Chondrocyte (in vitro differentiated cells): ENCODE results near the gene SDHB. TPM values are rescaled to one million over a fixed set of nuclear protein-coding genes. Genes with fewer than 3 reads are reported as not detected.

Source experiments
- DNase-seq: peaks from one replicate; pipeline ENCODE4 v3.0.0; 2021; ENCODE audit warnings: mixed read lengths, low spot score
- H3K27ac Mint-ChIP-seq: one replicate; pipeline ENCODE4 v1.8.0; 2021; ENCODE audit warnings: mild to moderate bottlenecking, moderate library complexity, mixed read lengths; ENCODE audit not compliant: unreplicated experiment
- H3K27me3 Mint-ChIP-seq: 2 replicates; pipeline ENCODE4 v1.8.0; 2021; ENCODE audit warnings: low read depth, mixed read lengths
- H3K36me3 Mint-ChIP-seq: 2 replicates; pipeline ENCODE4 v1.8.0; 2021; ENCODE audit warnings: low read depth, mixed read lengths
- H3K4me1 Mint-ChIP-seq: 2 replicates; pipeline ENCODE4 v1.8.0; 2021; ENCODE audit warnings: low read depth, mild to moderate bottlenecking, mixed read lengths
- H3K4me3 Mint-ChIP-seq: one replicate; pipeline ENCODE4 v1.8.0; 2021; ENCODE audit warnings: mild to moderate bottlenecking, moderate library complexity, mixed read lengths; ENCODE audit not compliant: unreplicated experiment
- H3K9me3 Mint-ChIP-seq: 2 replicates; pipeline ENCODE4 v1.8.0; 2021; ENCODE audit warnings: low read depth, mixed read lengths
- long read RNA-seq: library from polyadenylated mRNA; stranded (forward); transcript quantifications from one replicate; pipeline ENCODE4 v2.0.0, GENCODE V29; 2021
- total RNA-seq: library from RNA; stranded (reverse); gene quantifications from 3 replicates; pipeline ENCODE4 v1.2.1, GENCODE V29; 2021
- TF ChIP-seq, protein P1 (sequence below): fragments of 200-600 bp; sonication (generic); IDR thresholded peaks from 2 replicates; pipeline ENCODE4 v1.5.0; 2021; ENCODE audit warnings: antibody characterized with exemption, mild to moderate bottlenecking, moderate library complexity

SDHB gene
- 54.7 to 70.1 TPM (median 57.7 TPM) in 3 replicates for total RNA-seq
- long read RNA-seq, transcript SDHB-201 (8 exons, 1,153 nt) = major isoform, 54 of 63 reads
- long read RNA-seq, partial matches to known transcripts = 6 of 63 reads
- long read RNA-seq, other reads (novel, unspliced or antisense) = 2 of 63 reads

DNA sequence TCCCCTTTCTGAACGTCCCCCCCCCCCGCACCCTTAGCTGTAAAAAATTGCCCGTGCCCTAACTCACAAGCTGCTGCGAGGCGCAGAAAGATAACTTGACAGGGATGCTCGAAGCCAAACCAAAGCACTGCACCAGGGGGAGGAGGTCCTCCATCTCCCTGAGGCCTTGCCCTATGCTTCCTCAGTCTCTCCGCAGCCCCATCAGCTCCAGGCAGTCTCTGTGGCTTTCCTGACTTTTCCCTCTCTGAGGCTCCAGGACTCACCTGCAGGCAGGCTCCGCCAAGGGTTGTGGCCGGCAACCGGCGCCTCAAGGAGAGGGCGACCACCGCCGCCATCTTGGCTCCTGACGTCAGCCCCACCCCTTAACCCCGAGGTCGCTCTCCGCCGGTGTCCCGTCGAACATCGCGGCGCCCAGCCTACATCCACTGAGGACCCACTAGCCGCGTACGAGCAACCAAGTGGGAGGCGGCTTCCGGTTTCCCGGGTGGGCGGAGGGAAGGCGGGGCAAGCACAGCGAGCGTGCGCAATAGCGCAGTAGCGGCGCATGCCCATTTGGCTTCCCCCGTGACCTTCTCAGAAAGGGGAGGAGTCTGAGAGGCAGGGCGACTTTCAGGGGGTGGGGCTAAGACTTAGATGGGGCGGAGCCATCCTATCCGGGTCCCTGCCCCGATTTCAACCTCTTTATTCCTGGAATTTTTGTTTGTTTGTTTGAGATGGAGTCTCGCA lies at the start of gene SDHB:
Gene SDHB (minus strand): TSS at position 348 of the 726 bp plus-strand sequence. CDS start 13 bp downstream, at position 335.
- peak within 1 kb of the TSS; percentile 99 for H3K4me3 Mint-ChIP-seq
- TF ChIP-seq, protein P1, sequence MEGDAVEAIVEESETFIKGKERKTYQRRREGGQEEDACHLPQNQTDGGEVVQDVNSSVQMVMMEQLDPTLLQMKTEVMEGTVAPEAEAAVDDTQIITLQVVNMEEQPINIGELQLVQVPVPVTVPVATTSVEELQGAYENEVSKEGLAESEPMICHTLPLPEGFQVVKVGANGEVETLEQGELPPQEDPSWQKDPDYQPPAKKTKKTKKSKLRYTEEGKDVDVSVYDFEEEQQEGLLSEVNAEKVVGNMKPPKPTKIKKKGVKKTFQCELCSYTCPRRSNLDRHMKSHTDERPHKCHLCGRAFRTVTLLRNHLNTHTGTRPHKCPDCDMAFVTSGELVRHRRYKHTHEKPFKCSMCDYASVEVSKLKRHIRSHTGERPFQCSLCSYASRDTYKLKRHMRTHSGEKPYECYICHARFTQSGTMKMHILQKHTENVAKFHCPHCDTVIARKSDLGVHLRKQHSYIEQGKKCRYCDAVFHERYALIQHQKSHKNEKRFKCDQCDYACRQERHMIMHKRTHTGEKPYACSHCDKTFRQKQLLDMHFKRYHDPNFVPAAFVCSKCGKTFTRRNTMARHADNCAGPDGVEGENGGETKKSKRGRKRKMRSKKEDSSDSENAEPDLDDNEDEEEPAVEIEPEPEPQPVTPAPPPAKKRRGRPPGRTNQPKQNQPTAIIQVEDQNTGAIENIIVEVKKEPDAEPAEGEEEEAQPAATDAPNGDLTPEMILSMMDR = no peak
- DNase-seq = peak; percentile 100
- H3K4me1 Mint-ChIP-seq = peaks cover 24% of the 10 kb centered on the region
- no peaks in the 10 kb centered on the region for H3K9me3 Mint-ChIP-seq
- peaks cover 4% of the 10 kb centered on the region for H3K27me3 Mint-ChIP-seq
- peaks cover 2% of the 10 kb centered on the region for H3K36me3 Mint-ChIP-seq
- H3K27ac Mint-ChIP-seq = peak within 1 kb of the TSS; percentile 98

GRCh38 chr1:17102232-17102631 lies 48.4 kb upstream of the SDHB start:
- no peak overlapping the region for H3K4me3 Mint-ChIP-seq
- H3K27me3 Mint-ChIP-seq = no peaks in the 10 kb centered on the region
- TF ChIP-seq, protein P1 = no peak
- H3K36me3 Mint-ChIP-seq = no peaks in the 10 kb centered on the region
- H3K9me3 Mint-ChIP-seq = no peaks in the 10 kb centered on the region
- no peak overlapping the region for H3K27ac Mint-ChIP-seq
- DNase-seq = no peak
- H3K4me1 Mint-ChIP-seq = peaks cover 19% of the 10 kb centered on the region

DNA sequence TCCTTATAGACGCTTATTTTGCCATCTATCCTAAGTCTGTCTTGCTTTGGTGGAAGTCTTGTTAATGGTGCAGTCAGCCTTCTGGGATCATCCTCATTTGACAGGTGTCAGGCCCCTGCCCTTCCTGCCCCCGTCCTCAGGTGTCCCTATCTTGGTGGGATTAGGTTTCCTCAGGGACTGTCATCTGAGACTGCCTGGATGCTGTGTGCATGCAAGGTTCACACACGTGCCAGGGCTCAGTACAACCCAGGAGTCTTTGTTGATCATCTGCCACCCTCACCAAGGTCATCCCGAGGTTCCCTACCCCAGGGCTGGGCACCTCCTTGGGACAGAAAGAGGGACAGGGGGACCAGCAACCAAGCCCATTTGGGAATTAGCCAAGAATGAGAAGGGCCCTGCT lies 47.4 kb upstream of the SDHB start:
- Mint-ChIP-seq H3K4me3 (no peak overlapping the region), H3K9me3 (no peaks in the 10 kb centered on the region), H3K27me3 (no peaks in the 10 kb centered on the region), H3K4me1 (peaks cover 19% of the 10 kb centered on the region), H3K36me3 (no peaks in the 10 kb centered on the region), H3K27ac (peak overlapping the region; percentile 12)
- TF ChIP-seq, protein P1 = no peak
- no peak for DNase-seq

DNA sequence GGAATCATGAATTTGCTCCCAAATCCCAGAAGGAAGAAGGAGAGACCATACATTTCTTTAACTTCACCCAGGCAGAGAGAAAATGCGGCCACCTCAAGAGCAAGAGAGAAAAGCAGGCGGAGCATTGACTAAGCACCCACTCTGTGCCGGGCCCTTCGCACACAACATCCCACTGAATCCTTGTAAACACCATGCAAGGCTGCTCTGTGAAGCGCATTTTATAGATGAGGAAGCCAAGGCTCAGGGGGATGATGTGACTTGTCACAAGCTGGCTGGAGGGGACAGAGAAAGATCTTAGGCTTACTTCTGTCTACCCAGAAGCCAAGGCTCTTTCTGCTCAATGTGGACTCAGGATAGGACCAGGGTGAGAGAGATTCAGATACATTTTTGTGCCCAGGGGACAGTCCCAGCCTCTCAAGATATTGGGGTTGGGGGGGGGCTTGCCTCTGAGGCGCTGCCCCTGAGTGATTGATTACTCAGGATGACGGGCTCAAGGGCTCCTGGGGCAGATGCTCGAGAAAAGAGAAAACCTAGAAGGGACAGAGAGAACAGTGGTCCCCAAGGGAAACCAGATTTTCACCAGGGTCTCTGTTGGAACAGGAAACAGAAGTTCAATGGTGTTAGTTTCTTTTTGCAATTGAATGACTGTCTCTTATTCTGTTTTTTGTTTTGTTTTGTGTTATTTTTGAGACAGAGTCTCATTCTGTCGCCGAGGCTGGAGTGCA lies 45.9 kb upstream of the SDHB start:
- Mint-ChIP-seq H3K9me3 (no peaks in the 10 kb centered on the region), H3K27ac (no peak overlapping the region), H3K36me3 (no peaks in the 10 kb centered on the region), H3K27me3 (no peaks in the 10 kb centered on the region), H3K4me1 (peaks cover 22% of the 10 kb centered on the region), H3K4me3 (no peak overlapping the region)
- no peak for DNase-seq
- TF ChIP-seq, protein P1 = no peak

DNA sequence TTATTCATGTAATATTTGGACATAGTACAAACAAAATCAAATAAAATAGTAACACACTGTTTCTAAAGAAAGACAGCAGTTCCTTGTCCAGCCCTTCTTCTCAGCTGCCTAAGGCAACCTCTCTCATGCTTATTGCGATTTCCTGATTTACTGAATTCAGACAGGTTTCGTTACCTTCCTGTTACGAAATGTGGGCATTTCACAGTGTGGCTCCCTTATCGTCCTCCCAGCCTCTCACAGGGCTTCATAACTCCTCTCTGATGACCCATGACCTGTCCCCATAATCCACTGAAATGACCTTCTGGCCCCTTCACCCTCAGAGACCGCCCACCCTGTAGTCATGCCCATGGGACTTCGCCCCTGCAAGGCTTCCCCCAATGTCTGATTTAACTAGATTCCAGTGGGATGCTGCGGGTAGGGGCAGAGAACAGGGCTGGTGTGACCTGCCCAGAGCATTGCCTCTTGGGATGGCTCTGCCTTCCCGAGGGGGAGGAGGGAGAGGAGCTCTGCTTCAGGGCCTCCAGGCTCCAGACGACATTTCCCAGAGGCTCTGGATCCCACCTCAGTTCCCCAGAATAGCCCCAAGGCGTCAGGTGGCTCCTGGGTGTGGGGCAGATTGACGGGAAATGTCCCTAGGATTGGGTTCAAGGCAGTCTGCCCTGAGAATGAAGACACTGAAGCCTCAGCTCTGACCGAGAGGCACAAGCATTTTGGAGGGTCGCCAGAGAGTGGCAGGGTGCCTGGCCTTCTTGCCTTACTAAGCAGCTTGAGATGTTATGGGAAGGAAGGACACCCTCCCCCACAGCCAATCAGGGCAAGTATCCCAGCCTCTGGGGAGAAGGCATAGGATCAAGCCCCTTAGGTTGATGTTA lies 44.9 kb upstream of the SDHB start:
- H3K4me3 Mint-ChIP-seq = no peak overlapping the region
- H3K9me3 Mint-ChIP-seq = no peaks in the 10 kb centered on the region
- no peak for DNase-seq
- no peak overlapping the region for H3K27ac Mint-ChIP-seq
- TF ChIP-seq, protein P1 = no peak
- H3K36me3 Mint-ChIP-seq = no peaks in the 10 kb centered on the region
- peaks cover 33% of the 10 kb centered on the region for H3K4me1 Mint-ChIP-seq
- H3K27me3 Mint-ChIP-seq = no peaks in the 10 kb centered on the region
